ENCODE results near the gene TOPORS.

- TF ChIP-seq CTCF (IDR thresholded peaks at IDR 0.05): no peak
- TF ChIP-seq POLR2A (IDR thresholded peaks at IDR 0.05): no peak
Observed at GRCh38 chr9:32596936-32597335, 44.5 kb upstream of the TOPORS start.
